IMR-90 (cell line): Measurements from ENCODE around the gene TPPP. TPM values are rescaled to one million over a fixed set of nuclear protein-coding genes. Genes with fewer than 3 reads are reported as not detected.

ENCODE experiments used
- ATAC-seq: fragments of 200-7000 bp; cut with Tn5 transposase; 2 replicates; pipeline ENCODE4 v1.9.1; 2020; ENCODE audit warnings: low read depth, mild to moderate bottlenecking, moderate library complexity
- BruUV-seq: library from RNA; stranded (reverse); fragments of 400-500 nt; replicated peaks from 2 replicates; lab custom pipeline; 2021; lab: Mats Ljungman, UMichigan
- CTCF ChIA-PET: fragments of 300-600 bp; formaldehyde crosslinking; extraction: SDS; loops from one replicate; lab custom pipeline; 2021; ENCODE audit warnings: antibody characterized with exemption; lab: Yijun Ruan, JAX
- POLR2A ChIA-PET: fragments of 300-600 bp; sonication (Branson Sonifier 250); formaldehyde crosslinking; loops from one replicate; lab custom pipeline; 2022; ENCODE audit warnings: antibody characterized with exemption; ENCODE audit not compliant: unreplicated experiment; lab: Charles Lee
- DNase-seq: peaks from one replicate; pipeline ENCODE4 v3.0.0; 2013
- H2AFZ ChIP-seq: replicated peaks from 2 replicates; pipeline ENCODE3; 2013; ENCODE audit warnings: low read length, mild to moderate bottlenecking; ENCODE audit not compliant: poor library complexity
- H2AK5ac ChIP-seq: 2 replicates; pipeline ENCODE4 v1.6.1; 2013; ENCODE audit warnings: low read depth, low read length, inconsistent platforms
- H2AK9ac ChIP-seq: replicated peaks from 2 replicates; pipeline ENCODE3; 2013; ENCODE audit warnings: mild to moderate bottlenecking, low read depth, low read length, moderate library complexity; ENCODE audit not compliant: poor library complexity
- H2BK120ac ChIP-seq: 2 replicates; pipeline ENCODE4 v1.6.1; 2013; ENCODE audit warnings: low read depth, low read length, inconsistent platforms
- H2BK15ac ChIP-seq: 3 replicates; pipeline ENCODE4 v1.6.1; 2013; ENCODE audit warnings: low read depth, low read length, inconsistent platforms
- H2BK20ac ChIP-seq: 2 replicates; pipeline ENCODE4 v1.6.1; 2013; ENCODE audit warnings: low read depth, mild to moderate bottlenecking, inconsistent platforms, low read length, moderate library complexity
- H2BK5ac ChIP-seq: 2 replicates; pipeline ENCODE4 v1.6.1; 2013; ENCODE audit warnings: mild to moderate bottlenecking, low read depth, low read length, inconsistent platforms; ENCODE audit not compliant: poor library complexity, severe bottlenecking
- H3K14ac ChIP-seq: replicated peaks from 2 replicates; pipeline ENCODE4 v1.6.1; 2013; ENCODE audit warnings: low read depth, low read length, inconsistent platforms
- H3K18ac ChIP-seq: 2 replicates; pipeline ENCODE4 v1.6.1; 2013; ENCODE audit warnings: low read depth, low read length, control low read depth
- H3K23ac ChIP-seq: 2 replicates; pipeline ENCODE4 v1.6.1; 2013; ENCODE audit warnings: low read depth, low read length, inconsistent platforms
- H3K27ac ChIP-seq: 2 replicates; pipeline ENCODE4 v1.5.1; 2013; ENCODE audit warnings: mild to moderate bottlenecking, control low read depth, low read length; ENCODE audit not compliant: insufficient read depth
- H3K27me3 ChIP-seq: 2 replicates; pipeline ENCODE4 v1.6.1; 2013; ENCODE audit warnings: low read length; ENCODE audit not compliant: control insufficient read depth, insufficient read depth
- H3K36me3 ChIP-seq: 2 replicates; pipeline ENCODE4 v1.6.1; 2013; ENCODE audit warnings: low read length, mixed read lengths; ENCODE audit not compliant: control insufficient read depth, insufficient read depth
- H3K4ac ChIP-seq: 2 replicates; pipeline ENCODE4 v1.6.1; 2013; ENCODE audit warnings: low read depth, low read length, inconsistent platforms
- H3K4me1 ChIP-seq: 2 replicates; pipeline ENCODE4 v1.6.1; 2013; ENCODE audit warnings: low read length, mixed read lengths; ENCODE audit not compliant: control insufficient read depth, insufficient read depth
- H3K4me2 ChIP-seq: 2 replicates; pipeline ENCODE4 v1.6.1; 2013; ENCODE audit warnings: low read depth, mild to moderate bottlenecking, control low read depth, low read length, moderate library complexity
- H3K4me3 ChIP-seq: 2 replicates; pipeline ENCODE4 v1.5.1; 2013; ENCODE audit warnings: low read depth, mild to moderate bottlenecking, control low read depth, low read length, moderate library complexity; ENCODE audit not compliant: insufficient read depth
- H3K56ac ChIP-seq: 2 replicates; pipeline ENCODE4 v1.6.1; 2013; ENCODE audit warnings: low read length, inconsistent platforms; ENCODE audit not compliant: insufficient read depth; ENCODE audit errors: extremely low read depth
- H3K79me1 ChIP-seq, 2 experiments: 2 replicates each; pipeline ENCODE4 v1.6.1; 2013; ENCODE audit warnings: low read length in 2 of 2, inconsistent platforms in 1 of 2, low read depth in 1 of 2
- H3K9ac ChIP-seq: 2 replicates; pipeline ENCODE4 v1.6.1; 2013; ENCODE audit warnings: low read depth, low read length, control low read depth
- H3K9me1 ChIP-seq: 2 replicates; pipeline ENCODE4 v1.6.1; 2013; ENCODE audit warnings: low read length, inconsistent platforms; ENCODE audit not compliant: insufficient read depth
- H3K9me3 ChIP-seq: 2 replicates; pipeline ENCODE4 v1.6.1; 2013; ENCODE audit warnings: low read length; ENCODE audit not compliant: control insufficient read depth, insufficient read depth
- H4K20me1 ChIP-seq: 2 replicates; pipeline ENCODE4 v1.6.1; 2013; ENCODE audit warnings: low read length, inconsistent platforms; ENCODE audit not compliant: insufficient read depth
- H4K5ac ChIP-seq: 2 replicates; pipeline ENCODE4 v1.6.1; 2013; ENCODE audit warnings: mild to moderate bottlenecking, low read depth, low read length, control low read depth
- H4K8ac ChIP-seq, 2 experiments: 2 replicates each; pipeline ENCODE4 v1.6.1; 2013; ENCODE audit warnings: low read depth in 2 of 2, low read length in 2 of 2, control low read depth in 1 of 2, inconsistent platforms in 1 of 2
- H4K91ac ChIP-seq: 2 replicates; pipeline ENCODE4 v1.6.1; 2013; ENCODE audit warnings: low read depth, low read length, inconsistent platforms; ENCODE audit not compliant: insufficient read depth
- BHLHE40 ChIP-seq: fragments of 150-350 bp; IDR thresholded peaks from 2 replicates; pipeline ENCODE4 v1.6.1; 2016; ENCODE audit warnings: mild to moderate bottlenecking, low read depth, low read length
- CEBPB ChIP-seq: IDR thresholded peaks from 2 replicates; pipeline ENCODE4 v1.6.1; 2012; ENCODE audit warnings: low read depth, low read length, improper control_type of control experiment
- ELK1 ChIP-seq: fragments of 150-350 bp; IDR thresholded peaks from 2 replicates; pipeline ENCODE4 v1.6.1; 2016; ENCODE audit warnings: low read depth, mild to moderate bottlenecking, low read length, moderate library complexity, borderline replicate concordance
- FOS ChIP-seq: fragments of 150-350 bp; IDR thresholded peaks from 2 replicates; pipeline ENCODE4 v1.6.1; 2016; ENCODE audit warnings: low read depth, low read length
- MAFK ChIP-seq: IDR thresholded peaks from 2 replicates; pipeline ENCODE4 v1.6.1; 2012; ENCODE audit warnings: low read depth, low read length, improper control_type of control experiment
- MXI1 ChIP-seq: IDR thresholded peaks from 2 replicates; pipeline ENCODE4 v1.6.1; 2012; ENCODE audit warnings: low read depth, mild to moderate bottlenecking, low read length, moderate library complexity, borderline replicate concordance
- NFE2L2 ChIP-seq: fragments of 150-350 bp; IDR thresholded peaks from 2 replicates; pipeline ENCODE4 v1.6.1; 2016; ENCODE audit warnings: low read depth, mild to moderate bottlenecking, low read length
- POLR2A ChIP-seq: IDR thresholded peaks from 2 replicates; pipeline ENCODE4 v1.6.1; 2012; ENCODE audit warnings: mild to moderate bottlenecking, low read depth, low read length
- RAD21 ChIP-seq: IDR thresholded peaks from 2 replicates; pipeline ENCODE4 v1.6.1; 2012; ENCODE audit warnings: low read length, improper control_type of control experiment
- RCOR1 ChIP-seq: IDR thresholded peaks from 2 replicates; pipeline ENCODE4 v1.6.1; 2012; ENCODE audit warnings: mild to moderate bottlenecking, low read length, improper control_type of control experiment; ENCODE audit not compliant: insufficient replicate concordance
- RFX5 ChIP-seq: IDR thresholded peaks from 2 replicates; pipeline ENCODE4 v1.8.0; 2012; ENCODE audit warnings: low read depth, mild to moderate bottlenecking, low read length, moderate library complexity
- SMC3 ChIP-seq: fragments of 150-350 bp; IDR thresholded peaks from 2 replicates; pipeline ENCODE4 v1.6.1; 2016; ENCODE audit warnings: low read depth, mild to moderate bottlenecking, antibody characterized with exemption, low read length, moderate library complexity
- USF2 ChIP-seq: fragments of 150-350 bp; IDR thresholded peaks from 2 replicates; pipeline ENCODE4 v1.6.1; 2017; ENCODE audit warnings: mild to moderate bottlenecking, antibody characterized with exemption, low read length, low read depth
- WGBS, 2 experiments: methylation state at CpG; one replicate each; pipeline versions ENCODE4 v1.1.5 to v1.1.7; 2013; ENCODE audit warnings: missing lambda C conversion rate in 2 of 2; ENCODE audit not compliant: insufficient read length in 1 of 2; ENCODE audit errors: extremely low coverage in 2 of 2; 5-methylcytosine and 5-hydroxymethylcytosine counted together
- dilution Hi-C: fragments of 300-500 bp; cut with HindIII; formaldehyde crosslinking; loops from one replicate; pipeline ENCODE4 v1.14.3; 2018; ENCODE audit warnings: low sequenced_read_pairs; ENCODE audit not compliant: unreplicated experiment
- in situ Hi-C: fragments of 300-500 bp; cut with MboI; formaldehyde crosslinking; loops from 3 replicates; pipeline ENCODE4 v1.14.3; 2019; ENCODE audit warnings: low sequenced_read_pairs, inconsistent platforms, mixed read lengths
- intact Hi-C: fragments of 100-400 bp; cut with micrococcal nuclease; formaldehyde crosslinking; loops from 2 replicates; pipeline ENCODE4 v1.10.0; 2022
- polyA plus RNA-seq, 3 experiments: library from polyadenylated mRNA; depleted of rRNA; stranded (reverse); fragments of >200 nt; gene quantifications; 2 replicates each; pipeline ENCODE4 v1.2.3, GENCODE V29; 2012; ENCODE audit warnings: low replicate concordance in 1 of 3
- total RNA-seq: library from RNA; depleted of rRNA; stranded (reverse); fragments of >200 nt; gene quantifications from 2 replicates; pipeline ENCODE4 v1.2.3, GENCODE V29; 2012

Gene TPPP
- total and polyA plus RNA-seq, 2 of the 4 experiments (the other 2 are of a cell fraction), result under 0.01 to 0.07 TPM

DNA sequence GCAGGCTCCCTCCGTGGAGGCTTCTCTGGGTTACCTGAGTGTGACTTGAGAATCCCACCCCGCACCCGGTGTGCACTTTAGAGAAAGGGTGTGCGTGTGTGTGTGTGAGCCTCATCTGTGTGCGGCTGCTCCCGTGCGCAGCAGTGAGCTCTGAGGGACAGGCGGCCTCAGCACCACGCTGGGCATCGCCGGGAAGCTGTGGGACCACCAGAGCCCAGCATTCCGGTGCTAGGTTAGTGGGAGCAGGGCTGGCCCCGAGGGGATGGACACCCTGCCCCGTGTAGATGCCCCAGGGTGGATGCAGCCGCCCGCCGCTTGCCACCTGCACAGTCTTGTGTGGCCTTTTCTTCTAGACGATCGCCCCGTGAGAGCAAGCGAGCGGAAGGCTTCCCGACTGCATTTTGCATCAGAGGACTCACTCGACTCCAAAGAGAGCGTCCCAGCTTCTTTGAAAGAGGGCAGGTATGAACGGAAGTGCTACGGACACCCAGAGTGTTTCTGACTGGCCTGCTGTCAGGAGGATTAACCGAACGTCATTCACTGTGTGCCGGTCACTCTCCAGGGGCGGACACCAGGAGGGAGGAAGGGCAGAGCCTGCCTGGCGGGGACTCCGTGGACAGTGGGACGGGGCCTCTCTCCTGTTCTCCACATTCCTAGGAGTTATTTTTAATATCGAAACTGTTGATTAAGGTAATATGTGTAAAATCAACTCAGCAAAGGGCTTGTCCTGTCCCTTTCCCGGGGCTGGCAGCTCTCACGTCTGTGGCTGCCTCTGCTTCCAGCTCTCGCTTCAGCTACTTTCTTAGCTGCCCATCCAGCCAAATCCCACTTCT lies 68.8 kb downstream of the TPPP start (continued):
- no peak for TF ChIP-seq RAD21

DNA sequence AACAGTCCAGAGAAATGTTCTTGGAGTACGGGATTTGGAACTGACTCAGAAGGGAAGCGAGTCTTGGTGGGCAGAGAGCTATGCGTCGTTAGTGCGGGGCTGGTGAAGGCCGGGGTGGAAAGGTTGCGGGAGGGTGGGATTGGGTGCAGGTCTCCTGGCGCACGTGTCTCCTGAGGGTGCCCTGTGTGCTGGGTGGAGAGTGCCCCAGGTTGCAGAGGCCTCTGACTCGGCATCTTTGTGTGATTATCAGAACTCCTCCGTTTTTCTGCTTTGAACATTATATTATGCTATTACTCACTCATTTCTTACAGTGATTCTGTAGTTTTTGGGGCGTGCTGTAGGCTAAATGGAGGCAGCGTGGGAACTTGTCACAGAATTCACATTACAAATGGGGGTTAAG lies 69.6 kb downstream of the TPPP start:
- no peaks in the 10 kb centered on the region for H3K79me1 ChIP-seq
- H4K8ac ChIP-seq, result no peak overlapping the region
- no peak overlapping the region for H2BK15ac ChIP-seq
- CTCF ChIA-PET, result no interaction called here
- no peak overlapping the region for H3K4ac ChIP-seq
- no peak overlapping the region for H3K27ac ChIP-seq
- no peaks in the 10 kb centered on the region for H3K27me3 ChIP-seq
- H3K9me1 ChIP-seq, result no peaks in the 10 kb centered on the region
- no peak overlapping the region for H4K5ac ChIP-seq
- H3K18ac ChIP-seq, result no peak overlapping the region
- H3K4me3 ChIP-seq, result no peak overlapping the region
- intact Hi-C loops, result no loop called here
- H3K4me1 ChIP-seq, result no peaks in the 10 kb centered on the region
- H3K36me3 ChIP-seq, result peaks cover 14% of the 10 kb centered on the region
- H3K9me3 ChIP-seq, result no peaks in the 10 kb centered on the region
- no peak overlapping the region for H3K23ac ChIP-seq
- no peak overlapping the region for H2AK5ac ChIP-seq
- no peak overlapping the region for H3K9ac ChIP-seq
- H2BK20ac ChIP-seq, result no peak overlapping the region
- H2AFZ ChIP-seq, result no peak overlapping the region
- BruUV-seq, result no TSS peak
- H4K91ac ChIP-seq, result no peak overlapping the region
- in situ Hi-C loops, result no loop called here
- no peak overlapping the region for H2AK9ac ChIP-seq
- H2BK120ac ChIP-seq, result no peak overlapping the region
- no peak overlapping the region for H3K56ac ChIP-seq
- 100% methylated on average over 2 of the region's 13 CpGs; no CpG with 5 or more reads in 1 of the 2 experiments for WGBS, 2 experiments
- no peak overlapping the region for H3K14ac ChIP-seq
- POLR2A ChIA-PET, result no interaction called here
- dilution Hi-C loops, result no loop called here
- H4K20me1 ChIP-seq, result no peaks in the 10 kb centered on the region
- no peak for DNase-seq
- no peak overlapping the region for H2BK5ac ChIP-seq
- ATAC-seq, result no peak
- no peak overlapping the region for H3K4me2 ChIP-seq
- TF ChIP-seq MAFK (no peak), RCOR1 (no peak), POLR2A (no peak), CEBPB (no peak), SMC3 (no peak), ELK1 (no peak), RFX5 (no peak), FOS (no peak), NFE2L2 (no peak), MXI1 (no peak), RAD21 (no peak), USF2 (no peak), BHLHE40 (no peak)
